DND-41 (cell line): Measurements from ENCODE around the gene CACNA2D3.

Experiments used
- ATAC-seq: fragments of 200-7000 bp; cut with Tn5 transposase; 3 replicates; pipeline ENCODE4 v1.9.1; 2021; ENCODE audit warnings: low read depth; ENCODE audit not compliant: insufficient read depth
- DNase-seq: peaks from one replicate; pipeline ENCODE4 v3.0.0-alpha.2; 2020
- H2AFZ ChIP-seq: 2 replicates; pipeline ENCODE4 v1.6.0; 2012; ENCODE audit warnings: low read depth, low read length
- H3K27ac ChIP-seq: 2 replicates; pipeline ENCODE4 v1.5.1; 2012; ENCODE audit warnings: low read length, inconsistent platforms
- H3K27me3 ChIP-seq: fragments of 200-600 bp; sonication (generic); 2 replicates; pipeline ENCODE4 v1.6.0; 2012; ENCODE audit warnings: low read length, mild to moderate bottlenecking, inconsistent platforms; ENCODE audit not compliant: insufficient read depth, poor library complexity
- H3K36me3 ChIP-seq: 2 replicates; pipeline ENCODE4 v1.5.1; 2012; ENCODE audit warnings: low read length, inconsistent platforms; ENCODE audit not compliant: insufficient read depth
- H3K4me1 ChIP-seq: 2 replicates; pipeline ENCODE4 v1.5.1; 2012; ENCODE audit warnings: mild to moderate bottlenecking, low read length; ENCODE audit not compliant: insufficient read depth
- H3K4me2 ChIP-seq: 2 replicates; pipeline ENCODE4 v1.6.0; 2012; ENCODE audit warnings: mild to moderate bottlenecking, moderate library complexity, low read length, inconsistent platforms; ENCODE audit not compliant: insufficient read depth
- H3K4me3 ChIP-seq, 2 experiments: fragments of 200-600 bp in 1 of 2; shearing (Covaris generic) in 1 of 2; 2 replicates each; pipeline ENCODE4 v1.5.1; 2012 to 2016; ENCODE audit warnings: inconsistent platforms in 2 of 2, low read length in 2 of 2, mild to moderate bottlenecking in 2 of 2, low read depth in 1 of 2, moderate library complexity in 1 of 2
- H3K79me2 ChIP-seq: 2 replicates; pipeline ENCODE4 v1.6.0; 2012; ENCODE audit warnings: low read length, inconsistent platforms; ENCODE audit not compliant: insufficient read depth
- H3K9ac ChIP-seq: 2 replicates; pipeline ENCODE4 v1.6.0; 2012; ENCODE audit warnings: low read depth, mild to moderate bottlenecking, inconsistent platforms, low read length, moderate library complexity
- H3K9me3 ChIP-seq: 2 replicates; pipeline ENCODE4 v1.5.1; 2012; ENCODE audit warnings: low read length, moderate library complexity, mild to moderate bottlenecking, inconsistent platforms; ENCODE audit not compliant: insufficient read depth, severe bottlenecking
- H4K20me1 ChIP-seq: 2 replicates; pipeline ENCODE4 v1.6.0; 2012; ENCODE audit warnings: low read length; ENCODE audit not compliant: insufficient read depth
- EZH2 ChIP-seq: IDR thresholded peaks from 3 replicates; pipeline ENCODE4 v1.6.1; 2012; ENCODE audit warnings: borderline replicate concordance, low read depth, mild to moderate bottlenecking, moderate library complexity, low read length, inconsistent platforms; ENCODE audit not compliant: severe bottlenecking
- TF ChIP-seq, protein P1 (sequence below): IDR thresholded peaks from 2 replicates; pipeline ENCODE4 v1.5.1; 2012; ENCODE audit warnings: borderline replicate concordance, low read length, moderate library complexity, mild to moderate bottlenecking; ENCODE audit not compliant: poor library complexity, severe bottlenecking; ENCODE audit errors: extremely low read depth

The CACNA2D3 gene

DNA sequence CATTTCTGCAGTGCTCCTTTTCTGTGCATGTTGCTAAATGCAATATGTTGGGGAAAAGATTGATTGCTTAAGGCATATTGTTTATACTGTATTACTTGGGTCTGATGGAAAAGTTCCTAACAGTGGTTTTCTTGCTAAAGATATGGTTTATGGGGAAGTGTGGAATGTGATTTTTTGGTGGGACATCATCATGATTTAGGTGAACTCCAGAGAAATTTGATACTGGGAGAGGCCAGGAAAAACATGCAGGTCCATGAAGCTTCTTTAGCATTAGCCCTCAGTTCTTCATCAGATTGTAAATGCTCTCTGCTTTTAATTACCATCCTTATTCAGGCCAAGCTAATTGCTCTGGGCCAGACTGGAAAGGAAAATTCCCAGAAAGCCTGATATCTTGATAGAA is 658.0 kb downstream of the CACNA2D3 start:
- no peaks in the 10 kb centered on the region for H3K36me3 ChIP-seq
- no peaks in the 10 kb centered on the region for H3K9me3 ChIP-seq
- no peaks in the 10 kb centered on the region for H3K4me1 ChIP-seq
- no peak for TF ChIP-seq EZH2
- TF ChIP-seq, protein P1, sequence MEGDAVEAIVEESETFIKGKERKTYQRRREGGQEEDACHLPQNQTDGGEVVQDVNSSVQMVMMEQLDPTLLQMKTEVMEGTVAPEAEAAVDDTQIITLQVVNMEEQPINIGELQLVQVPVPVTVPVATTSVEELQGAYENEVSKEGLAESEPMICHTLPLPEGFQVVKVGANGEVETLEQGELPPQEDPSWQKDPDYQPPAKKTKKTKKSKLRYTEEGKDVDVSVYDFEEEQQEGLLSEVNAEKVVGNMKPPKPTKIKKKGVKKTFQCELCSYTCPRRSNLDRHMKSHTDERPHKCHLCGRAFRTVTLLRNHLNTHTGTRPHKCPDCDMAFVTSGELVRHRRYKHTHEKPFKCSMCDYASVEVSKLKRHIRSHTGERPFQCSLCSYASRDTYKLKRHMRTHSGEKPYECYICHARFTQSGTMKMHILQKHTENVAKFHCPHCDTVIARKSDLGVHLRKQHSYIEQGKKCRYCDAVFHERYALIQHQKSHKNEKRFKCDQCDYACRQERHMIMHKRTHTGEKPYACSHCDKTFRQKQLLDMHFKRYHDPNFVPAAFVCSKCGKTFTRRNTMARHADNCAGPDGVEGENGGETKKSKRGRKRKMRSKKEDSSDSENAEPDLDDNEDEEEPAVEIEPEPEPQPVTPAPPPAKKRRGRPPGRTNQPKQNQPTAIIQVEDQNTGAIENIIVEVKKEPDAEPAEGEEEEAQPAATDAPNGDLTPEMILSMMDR: no peak
- H3K27me3 ChIP-seq: peaks cover 2% of the 10 kb centered on the region
- no peak for ATAC-seq
- no peak overlapping the region for H2AFZ ChIP-seq
- no peaks in the 10 kb centered on the region for H3K79me2 ChIP-seq
- no peak overlapping the region for H3K4me2 ChIP-seq
- no peak overlapping the region for H3K9ac ChIP-seq
- no peak overlapping the region for H3K4me3 ChIP-seq
- no peak for DNase-seq
- H4K20me1 ChIP-seq: no peaks in the 10 kb centered on the region
- no peak overlapping the region for H3K27ac ChIP-seq

DNA sequence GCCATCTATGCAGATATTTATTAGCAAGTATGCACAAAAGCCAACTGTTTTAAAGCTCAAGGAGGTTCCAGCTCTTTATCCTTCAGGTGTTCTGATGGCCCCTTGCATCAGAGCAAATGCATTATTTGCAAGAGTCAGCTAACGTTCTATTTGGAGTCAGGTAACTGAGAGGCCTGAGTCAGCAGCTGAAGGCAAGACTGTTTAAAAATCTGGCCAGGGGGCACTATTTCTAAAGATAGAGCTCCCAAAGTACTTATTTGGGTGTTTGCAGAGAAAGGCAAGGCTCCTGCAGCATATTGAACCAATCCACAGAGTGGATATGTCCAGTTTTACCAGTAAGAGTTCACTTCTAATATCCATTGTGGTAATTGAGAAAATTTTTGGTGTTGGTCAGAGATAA is 659.4 kb downstream of the CACNA2D3 start:
- no peak for ATAC-seq
- Histone ChIP-seq H3K4me3 (no peak overlapping the region), H4K20me1 (no peaks in the 10 kb centered on the region), H3K79me2 (no peaks in the 10 kb centered on the region), H3K9ac (no peak overlapping the region), H3K27me3 (no peaks in the 10 kb centered on the region), H3K4me2 (no peak overlapping the region), H2AFZ (no peak overlapping the region), H3K4me1 (no peaks in the 10 kb centered on the region), H3K9me3 (no peaks in the 10 kb centered on the region), H3K27ac (no peak overlapping the region), H3K36me3 (no peaks in the 10 kb centered on the region)
- TF ChIP-seq, protein P1: no peak
- TF ChIP-seq EZH2: no peak
- no peak for DNase-seq

DNA sequence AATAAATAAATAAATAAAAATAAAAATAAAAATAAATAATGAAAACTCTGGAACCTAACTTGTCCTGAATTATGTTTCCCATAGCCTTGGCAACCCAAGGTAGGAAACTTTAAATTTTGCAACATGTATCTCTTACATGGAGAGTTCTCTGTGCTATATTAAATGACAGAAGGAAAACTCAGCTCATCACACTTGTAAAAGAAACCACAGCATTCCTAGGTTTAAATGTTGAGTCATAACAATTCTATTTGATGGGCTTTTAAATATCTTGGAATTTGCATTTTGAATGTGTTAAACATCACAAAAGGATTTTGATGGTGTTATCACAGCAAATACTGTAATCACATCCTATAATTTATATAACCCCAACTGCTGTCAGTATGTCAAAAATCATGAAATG is 661.3 kb downstream of the CACNA2D3 start:
- no peaks in the 10 kb centered on the region for H3K79me2 ChIP-seq
- no peaks in the 10 kb centered on the region for H3K9me3 ChIP-seq
- DNase-seq (no peak), ATAC-seq (no peak)
- no peaks in the 10 kb centered on the region for H3K36me3 ChIP-seq
- H2AFZ ChIP-seq: no peak overlapping the region
- no peaks in the 10 kb centered on the region for H3K27me3 ChIP-seq
- no peak overlapping the region for H3K4me2 ChIP-seq
- H4K20me1 ChIP-seq: no peaks in the 10 kb centered on the region
- no peak overlapping the region for H3K27ac ChIP-seq
- H3K4me3 ChIP-seq: no peak overlapping the region
- H3K9ac ChIP-seq: no peak overlapping the region
- no peak for TF ChIP-seq EZH2
- TF ChIP-seq, protein P1: no peak
- H3K4me1 ChIP-seq: no peaks in the 10 kb centered on the region

DNA sequence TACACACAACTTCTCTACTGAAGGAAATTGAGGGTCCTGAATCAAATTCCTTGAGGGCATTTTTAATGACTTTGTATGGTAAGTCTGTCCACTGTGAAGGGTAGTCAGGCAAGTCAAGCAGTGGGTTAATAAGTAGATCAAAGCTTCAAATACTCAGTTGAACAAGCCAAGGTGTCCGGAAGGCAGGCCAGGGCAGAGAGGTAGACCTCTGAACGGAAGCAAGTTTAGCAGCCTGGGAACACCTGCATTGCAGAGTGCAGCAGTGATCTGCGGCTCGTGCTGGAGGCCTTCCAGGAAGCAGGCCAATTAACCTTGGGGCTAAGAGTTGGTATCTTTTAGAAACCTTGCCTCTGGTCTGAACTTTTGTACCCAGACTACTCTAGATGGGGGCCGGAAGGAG is 661.7 kb downstream of the CACNA2D3 start:
- H3K4me3 ChIP-seq: no peak overlapping the region
- ATAC-seq: no peak

More for the DNA sequence above, 661.7 kb downstream of the CACNA2D3 start:
- no peaks in the 10 kb centered on the region for H4K20me1 ChIP-seq
- no peak for TF ChIP-seq EZH2
- TF ChIP-seq, protein P1: no peak
- H3K27ac ChIP-seq: no peak overlapping the region
- H3K79me2 ChIP-seq: no peaks in the 10 kb centered on the region
- H3K36me3 ChIP-seq: no peaks in the 10 kb centered on the region
- no peak overlapping the region for H3K9ac ChIP-seq
- H3K27me3 ChIP-seq: no peaks in the 10 kb centered on the region
- no peak overlapping the region for H3K4me2 ChIP-seq
- no peaks in the 10 kb centered on the region for H3K9me3 ChIP-seq
- no peak overlapping the region for H2AFZ ChIP-seq
- no peaks in the 10 kb centered on the region for H3K4me1 ChIP-seq
- DNase-seq: no peak
